ENCODE data around the gene HPX. TPM values are rescaled to one million over a fixed set of nuclear protein-coding genes. Genes with fewer than 3 reads are reported as not detected.

The HPX gene
- total and polyA plus RNA-seq, 2 of the 13 experiments (the other 11 are each of a cell fraction or from before 2014, with no cell fraction given): 9.2 to 57.4 TPM

GRCh38 chr11:6389905-6390717 is 50.7 kb downstream of the HPX start, which contains the start of gene SMPD1 (continued):
- TF ChIP-seq ZNF235 (CRISPR knock-in tag; IDR thresholded peaks at IDR 0.05; ENCODE audit: borderline replicate concordance): no peak; the same call in 1 of the 2 replicates
- TF ChIP-seq ZNF781 (CRISPR knock-in tag; IDR thresholded peaks at IDR 0.05; ENCODE audit: borderline replicate concordance, not compliant biosample characterization): peak; percentile 14
- peak; percentile 84 for TF ChIP-seq MAZ (IDR thresholded peaks at IDR 0.05; ENCODE audit: borderline replicate concordance, low read depth, low read length)
- peak; percentile 67 for TF ChIP-seq MAZ (CRISPR knock-in tag; IDR thresholded peaks at IDR 0.05; ENCODE audit: low read depth)
- peak; percentile 46; the same call in 1 of the 2 replicates for TF ChIP-seq ZNF430 (CRISPR knock-in tag; IDR thresholded peaks at IDR 0.05)
- peak; percentile 81 to 84 for TF ChIP-seq NR2F1 (CRISPR knock-in tag; IDR thresholded peaks at IDR 0.05)
- no peak for TF ChIP-seq E2F1 (CRISPR knock-in tag; IDR thresholded peaks at IDR 0.05)

GRCh38 chr11:6388748-6389147 is 52.0 kb downstream of the HPX start:
- Histone ChIP-seq H3K4me2 (ENCODE audit: low read depth, low read length) (no peak overlapping the region), H3K4me3 (replicated peaks in 1 of 3; ENCODE audit: insufficient read depth in 1 of 3, low read depth in 2 of 3, low read length in 3 of 3) (no peak overlapping the region), H3K36me3 (replicated peaks in 1 of 2; ENCODE audit: control insufficient read depth in 1 of 2, insufficient read depth in 2 of 2, low read length in 2 of 2) (no peaks in the 10 kb centered on the region), H3K79me2 (ENCODE audit: insufficient read depth, low read length) (no peaks in the 10 kb centered on the region), H2AFZ (ENCODE audit: low read length) (no peak overlapping the region), H3K9ac (ENCODE audit: insufficient read depth, low read depth, low read length) (no peak overlapping the region), H3K9me3 (ENCODE audit: low read length) (no peaks in the 10 kb centered on the region), H4K20me1 (ENCODE audit: insufficient read depth, low read length) (no peaks in the 10 kb centered on the region), H3K4me1 (ENCODE audit: insufficient read depth, low read length) (peaks cover 36% of the 10 kb centered on the region), H3K27ac (ENCODE audit: extremely low read length, insufficient read depth, low read length) (no peak overlapping the region), H3K27me3 (ENCODE audit: control insufficient read depth in 1 of 2, insufficient read depth in 2 of 2, low read length in 2 of 2) (peaks cover 0 to 1% of the 10 kb centered on the region in 2 experiments; a peak in 4 of 5 replicates)
- BruUV-seq (replicated peaks): no TSS peak
- POLR2A ChIA-PET: interaction anchor here (1.4 to 2.4 kb wide), 3 partner anchors 30 to 93 kb away, joined by 5 to 18 read pairs (median 5); partner anchors contain the start of genes APBB1, ARFIP2, HPX and TIMM10B
- WGBS (ENCODE audit: low lambda C conversion rate): 62% methylated on average over 1 of the region's 1 CpG
- ATAC-seq: no peak
- CTCF ChIA-PET (ENCODE audit: low intra/inter-chr PET ratio, low total read pairs): no interaction called here
- in situ Hi-C loops (cut with HindIII; ENCODE audit: extremely low pct_ligation_motif_present, low pct_unique_long_range_greater_than_20kb) (loop anchor here (10.0 kb wide), 1 partner anchor 116 kb away; no protein-coding TSS in a partner anchor), intact Hi-C loops (cut with micrococcal nuclease; ENCODE audit: unreplicated experiment) (loop anchor here (5.0 to 10.0 kb wide), 2 partner anchors 94 to 296 kb away; partner anchors contain the start of genes ARFIP2, MRPL17 and TIMM10B)
- no peak for FAIRE-seq
- no peak for DNase-seq (ENCODE audit: low spot score)
- TF ChIP-seq NFRKB (IDR thresholded peaks at IDR 0.05) (no peak), EEA1 (CRISPR knock-in tag; IDR thresholded peaks at IDR 0.05; ENCODE audit: borderline replicate concordance) (no peak), STAT6 (CRISPR knock-in tag; IDR thresholded peaks at IDR 0.05; ENCODE audit: borderline replicate concordance) (no peak), PTBP1 (IDR thresholded peaks at IDR 0.05; ENCODE audit: low read depth, low read length, poor library complexity, severe bottlenecking) (no peak), KDM2A (CRISPR knock-in tag; IDR thresholded peaks at IDR 0.05; ENCODE audit: borderline replicate concordance, low read depth) (no peak), NCOA5 (CRISPR knock-in tag; IDR thresholded peaks at IDR 0.05) (no peak), ZNF20 (CRISPR knock-in tag; IDR thresholded peaks at IDR 0.05) (no peak), FUBP1 (CRISPR knock-in tag; IDR thresholded peaks at IDR 0.05; ENCODE audit: borderline replicate concordance) (no peak), KDM1A (CRISPR knock-in tag; IDR thresholded peaks at IDR 0.05) (no peak)

Data from HepG2 (cell line).